ENCODE results near the gene POLR2A.

POLR2A gene

DNA sequence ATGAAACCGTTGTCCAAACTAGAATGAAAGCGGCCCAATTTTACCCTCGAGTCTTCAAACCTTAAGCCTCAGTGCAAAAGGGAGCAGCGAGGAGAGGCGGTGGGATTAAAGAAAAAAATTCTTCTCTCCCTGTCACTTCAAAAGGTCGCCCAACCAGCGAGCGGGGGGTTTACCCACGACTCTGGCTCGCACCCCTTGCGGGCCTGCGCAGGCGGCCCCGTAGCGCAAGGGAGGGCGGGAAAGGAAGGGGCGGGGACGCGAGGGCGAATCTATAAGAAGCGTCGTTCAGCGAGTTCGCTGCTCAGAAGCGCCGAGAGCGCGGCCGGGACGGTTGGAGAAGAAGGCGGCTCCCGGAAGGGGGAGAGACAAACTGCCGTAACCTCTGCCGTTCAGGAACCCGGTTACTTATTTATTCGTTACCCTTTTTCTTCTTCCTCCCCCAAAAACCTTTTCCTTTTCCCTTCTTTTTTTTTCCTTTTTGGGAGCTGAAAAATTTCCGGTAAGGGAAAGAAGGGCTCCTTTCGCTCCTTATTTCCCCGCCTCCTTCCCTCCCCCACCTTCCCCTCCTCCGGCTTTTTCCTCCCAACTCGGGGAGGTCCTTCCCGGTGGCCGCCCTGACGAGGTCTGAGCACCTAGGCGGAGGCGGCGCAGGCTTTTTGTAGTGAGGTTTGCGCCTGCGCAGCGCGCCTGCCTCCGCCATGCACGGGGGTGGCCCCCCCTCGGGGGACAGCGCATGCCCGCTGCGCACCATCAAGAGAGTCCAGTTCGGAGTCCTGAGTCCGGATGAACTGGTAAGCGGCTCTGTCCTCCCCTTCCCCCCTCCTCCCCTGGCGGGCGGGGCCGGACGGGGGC lies at the start of gene POLR2A:
POLR2A (plus strand) TSS at position 300 of the 852 bp plus-strand sequence.
- H3K27me3 ChIP-seq (ENCODE audit: control insufficient read depth in 1 of 2, insufficient read depth in 2 of 2, low read length in 2 of 2) = no peaks in the 10 kb centered on the region
- no peaks in the 10 kb centered on the region for H3K36me3 ChIP-seq (ENCODE audit: insufficient read depth, low read length)
- H3K9me3 ChIP-seq (ENCODE audit: low read length) = no peaks in the 10 kb centered on the region
- H3K4me3 ChIP-seq (ENCODE audit: low read depth in 1 of 2, low read length in 2 of 2) = peak within 1 kb of the TSS; percentile 71 to 86
- H3K9ac ChIP-seq (ENCODE audit: low read length) = peak within 1 kb of the TSS; percentile 78
- H3K27ac ChIP-seq (ENCODE audit: low read depth, low read length) = peak within 1 kb of the TSS; percentile 99
- peaks cover 39% of the 10 kb centered on the region for H3K4me1 ChIP-seq (ENCODE audit: insufficient read depth, low read length)

DNA sequence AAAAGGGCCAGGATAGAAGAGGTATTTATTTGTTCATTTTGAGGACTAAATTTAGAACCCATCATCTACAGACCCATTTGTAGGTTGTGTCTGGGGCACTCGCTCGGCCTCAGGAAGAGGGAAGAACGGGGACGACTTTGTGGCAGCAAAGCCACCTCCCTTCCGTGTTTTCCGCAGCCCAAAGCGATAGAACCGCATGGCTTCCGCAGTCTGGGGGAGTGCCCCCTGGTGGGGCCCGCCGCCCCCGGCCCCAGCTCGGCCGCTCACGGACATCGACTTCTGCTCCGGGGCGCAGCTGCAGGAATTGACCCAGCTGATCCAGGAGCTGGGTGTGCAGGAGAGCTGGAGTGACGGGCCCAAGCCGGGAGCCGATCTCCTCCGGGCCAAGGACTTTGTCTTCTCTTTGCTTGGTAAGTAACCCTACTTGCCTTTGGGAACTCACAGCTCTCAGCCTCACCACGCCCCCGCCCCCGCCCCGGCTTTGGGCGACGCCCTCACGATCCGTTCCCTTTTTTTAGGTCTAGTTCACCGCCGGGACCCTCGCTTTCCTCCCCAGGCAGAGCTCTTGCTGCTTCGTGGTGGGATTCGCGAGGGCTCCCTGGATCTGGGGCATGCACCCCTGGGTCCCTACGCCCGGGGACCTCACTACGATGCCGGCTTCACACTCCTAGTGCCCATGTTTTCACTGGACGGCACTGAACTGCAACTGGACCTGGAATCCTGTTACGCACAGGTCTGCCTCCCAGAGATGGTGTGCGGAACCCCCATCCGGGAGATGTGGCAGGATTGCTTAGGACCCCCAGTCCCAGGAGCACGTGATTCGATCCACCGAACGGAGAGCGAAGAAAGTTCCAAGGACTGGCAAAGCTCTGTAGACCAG lies 48.2 kb upstream of the POLR2A start:
- Histone ChIP-seq H3K36me3 (ENCODE audit: insufficient read depth, low read length) (no peaks in the 10 kb centered on the region), H3K9ac (ENCODE audit: low read length) (no peak overlapping the region), H3K4me1 (ENCODE audit: insufficient read depth, low read length) (peaks cover 38% of the 10 kb centered on the region), H3K4me3 (ENCODE audit: low read depth in 1 of 2, low read length in 2 of 2) (peak overlapping the region; percentile 41 to 47), H3K27me3 (ENCODE audit: control insufficient read depth in 1 of 2, insufficient read depth in 2 of 2, low read length in 2 of 2) (peaks cover 47 to 78% of the 10 kb centered on the region in 2 donors), H3K9me3 (ENCODE audit: low read length) (no peaks in the 10 kb centered on the region), H3K27ac (ENCODE audit: low read depth, low read length) (peak overlapping the region; percentile 12)

GRCh38 chr17:7436556-7437368 lies 47.4 kb upstream of the POLR2A start:
- Histone ChIP-seq H3K9me3 (ENCODE audit: low read length) (no peaks in the 10 kb centered on the region), H3K27ac (ENCODE audit: low read depth, low read length) (no peak overlapping the region), H3K4me1 (ENCODE audit: insufficient read depth, low read length) (peaks cover 38% of the 10 kb centered on the region), H3K9ac (ENCODE audit: low read length) (no peak overlapping the region), H3K27me3 (ENCODE audit: control insufficient read depth in 1 of 2, insufficient read depth in 2 of 2, low read length in 2 of 2) (peaks cover 56 to 86% of the 10 kb centered on the region in 2 donors), H3K36me3 (ENCODE audit: insufficient read depth, low read length) (no peaks in the 10 kb centered on the region), H3K4me3 (ENCODE audit: low read depth in 1 of 2, low read length in 2 of 2) (peak overlapping the region in 1 of 2 donors; percentile 27)

DNA sequence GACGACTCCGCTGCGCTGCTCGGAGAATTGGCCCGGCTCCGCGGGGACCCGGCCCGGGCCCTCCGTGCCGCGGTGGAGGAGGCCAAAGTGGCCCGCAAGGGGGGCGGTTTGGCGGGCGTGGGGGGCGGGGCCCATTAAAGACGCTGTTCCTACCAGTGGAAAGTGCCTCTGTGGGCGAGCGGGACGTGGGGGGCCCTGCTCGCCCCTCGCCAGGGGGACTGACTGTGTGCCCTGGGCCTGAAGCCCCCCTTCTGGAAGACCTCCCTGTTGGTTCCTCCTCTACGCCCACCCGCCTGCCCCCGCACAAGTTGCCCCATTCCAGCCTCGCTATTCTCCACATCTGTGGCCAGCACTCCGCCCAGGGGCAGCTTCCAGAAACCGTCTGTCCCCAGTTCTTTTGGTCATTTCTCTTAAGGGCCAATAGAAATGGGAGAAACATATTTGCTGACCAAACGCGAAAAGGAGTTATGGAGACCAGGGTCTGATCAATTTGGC lies 46.8 kb upstream of the POLR2A start:
- H3K9ac ChIP-seq (ENCODE audit: low read length) = no peak overlapping the region
- no peaks in the 10 kb centered on the region for H3K36me3 ChIP-seq (ENCODE audit: insufficient read depth, low read length)
- H3K27ac ChIP-seq (ENCODE audit: low read depth, low read length) = no peak overlapping the region
- peaks cover 57 to 89% of the 10 kb centered on the region in 2 donors for H3K27me3 ChIP-seq (ENCODE audit: control insufficient read depth in 1 of 2, insufficient read depth in 2 of 2, low read length in 2 of 2)
- peaks cover 38% of the 10 kb centered on the region for H3K4me1 ChIP-seq (ENCODE audit: insufficient read depth, low read length)
- H3K9me3 ChIP-seq (ENCODE audit: low read length) = no peaks in the 10 kb centered on the region
- peak overlapping the region in 1 of 2 donors; percentile 27 for H3K4me3 ChIP-seq (ENCODE audit: low read depth in 1 of 2, low read length in 2 of 2)

DNA sequence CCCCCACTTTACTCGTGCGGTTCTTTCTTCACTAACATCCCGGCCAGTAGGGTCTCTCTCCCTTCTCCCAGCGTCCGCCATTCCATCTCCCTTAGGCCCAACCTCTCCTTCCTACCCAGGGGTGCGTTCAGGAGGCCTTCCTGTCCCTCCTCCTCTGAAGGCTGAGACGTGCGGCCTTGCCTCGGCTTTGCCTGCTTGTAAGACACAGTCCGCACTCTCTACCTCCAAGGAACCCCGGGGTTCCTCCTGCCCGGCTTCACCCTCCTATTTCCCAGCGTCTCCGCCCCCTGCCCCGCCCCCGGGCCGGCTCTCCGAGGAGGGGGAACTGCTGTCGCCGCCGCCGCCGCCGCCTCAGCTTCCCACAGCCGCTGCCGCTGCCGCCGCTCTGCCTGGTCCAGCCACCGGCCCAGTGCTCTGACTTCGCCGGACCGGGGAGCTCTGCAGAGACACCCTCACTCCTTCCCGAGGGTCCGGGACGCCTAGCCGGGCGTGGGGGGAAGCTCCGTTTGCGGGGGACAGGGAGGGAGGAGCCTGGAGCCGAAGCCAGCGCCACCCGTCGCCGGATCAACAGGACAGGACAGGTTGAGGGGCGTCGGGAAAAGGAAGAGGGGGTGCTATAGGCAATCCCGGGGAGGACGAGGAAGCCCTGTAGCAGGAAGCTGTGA lies 46.1 kb upstream of the POLR2A start:
- H3K4me1 ChIP-seq (ENCODE audit: insufficient read depth, low read length) = peaks cover 38% of the 10 kb centered on the region
- H3K27me3 ChIP-seq (ENCODE audit: control insufficient read depth in 1 of 2, insufficient read depth in 2 of 2, low read length in 2 of 2) = peaks cover 60 to 94% of the 10 kb centered on the region in 2 donors
- no peak overlapping the region for H3K27ac ChIP-seq (ENCODE audit: low read depth, low read length)
- no peaks in the 10 kb centered on the region for H3K36me3 ChIP-seq (ENCODE audit: insufficient read depth, low read length)
- H3K9me3 ChIP-seq (ENCODE audit: low read length) = no peaks in the 10 kb centered on the region
- H3K4me3 ChIP-seq (ENCODE audit: low read depth in 1 of 2, low read length in 2 of 2) = no peak overlapping the region
- H3K9ac ChIP-seq (ENCODE audit: low read length) = no peak overlapping the region

- Histone ChIP-seq H3K4me3 (ENCODE audit: low read depth in 1 of 2, low read length in 2 of 2) (no peak overlapping the region), H3K27ac (ENCODE audit: low read depth, low read length) (no peak overlapping the region), H3K36me3 (ENCODE audit: insufficient read depth, low read length) (no peaks in the 10 kb centered on the region), H3K4me1 (ENCODE audit: insufficient read depth, low read length) (peaks cover 38% of the 10 kb centered on the region), H3K9me3 (ENCODE audit: low read length) (no peaks in the 10 kb centered on the region), H3K9ac (ENCODE audit: low read length) (no peak overlapping the region), H3K27me3 (ENCODE audit: control insufficient read depth in 1 of 2, insufficient read depth in 2 of 2, low read length in 2 of 2) (peaks cover 60 to 89% of the 10 kb centered on the region in 2 donors)
These were observed 45.3 kb upstream of the POLR2A start for GRCh38 chr17:7438656-7439460.

- Histone ChIP-seq H3K27me3 (ENCODE audit: control insufficient read depth in 1 of 2, insufficient read depth in 2 of 2, low read length in 2 of 2) (peaks cover 60 to 87% of the 10 kb centered on the region in 2 donors), H3K4me3 (ENCODE audit: low read depth in 1 of 2, low read length in 2 of 2) (peak within 1 kb of the TSS; percentile 23 to 64), H3K27ac (ENCODE audit: low read depth, low read length) (no peak within 1 kb of the TSS), H3K9ac (ENCODE audit: low read length) (no peak within 1 kb of the TSS), H3K36me3 (ENCODE audit: insufficient read depth, low read length) (no peaks in the 10 kb centered on the region), H3K4me1 (ENCODE audit: insufficient read depth, low read length) (peaks cover 38% of the 10 kb centered on the region), H3K9me3 (ENCODE audit: low read length) (no peaks in the 10 kb centered on the region)
These were observed 44.6 kb upstream of the POLR2A start, which contains the start of gene FGF11 for GRCh38 chr17:7439462-7440112. Gene FGF11 (plus strand): TSS chr17:7439512. CDS start chr17:7439621, 109 bp downstream.

DNA sequence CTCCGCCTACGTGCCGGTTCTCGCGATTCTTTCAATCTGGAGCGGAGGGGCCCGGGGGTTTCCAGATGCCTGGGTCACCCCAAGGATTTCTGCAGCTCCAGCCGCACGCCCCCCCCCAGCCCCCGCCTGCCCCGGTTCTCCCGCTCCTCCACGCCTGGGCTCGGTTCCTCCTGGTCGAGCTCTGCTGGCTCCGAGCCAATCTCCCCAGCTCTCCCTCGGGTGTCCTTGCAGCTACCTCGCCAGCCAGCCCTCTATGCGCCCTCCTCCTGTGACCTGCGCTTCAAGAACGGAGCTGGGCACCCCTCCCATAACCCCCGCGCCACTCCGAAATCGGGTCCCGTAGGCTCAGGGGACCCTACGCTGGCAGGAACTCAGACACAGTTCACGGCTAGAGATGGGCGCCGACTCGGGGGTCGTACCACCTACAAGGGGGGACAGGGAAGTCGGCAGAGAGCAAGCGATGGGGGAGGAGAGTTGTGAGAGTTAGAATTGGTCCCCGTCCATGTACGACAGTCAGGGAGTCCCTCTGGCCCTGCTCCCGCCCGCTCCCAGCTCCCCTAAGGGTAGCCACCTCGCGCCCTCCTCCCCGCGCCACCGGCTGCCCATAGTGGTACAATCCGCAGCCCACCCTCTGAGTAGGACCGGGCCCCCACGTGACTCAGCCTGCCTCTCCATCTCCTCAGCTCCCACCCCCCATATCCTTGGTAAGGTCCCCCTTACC lies 43.9 kb upstream of the POLR2A start:
- Histone ChIP-seq H3K4me3 (ENCODE audit: low read depth in 1 of 2, low read length in 2 of 2) (peak overlapping the region; percentile 23 to 64), H3K9me3 (ENCODE audit: low read length) (no peaks in the 10 kb centered on the region), H3K27me3 (ENCODE audit: control insufficient read depth in 1 of 2, insufficient read depth in 2 of 2, low read length in 2 of 2) (peaks cover 57 to 85% of the 10 kb centered on the region in 2 donors), H3K4me1 (ENCODE audit: insufficient read depth, low read length) (peaks cover 36% of the 10 kb centered on the region), H3K27ac (ENCODE audit: low read depth, low read length) (no peak overlapping the region), H3K9ac (ENCODE audit: low read length) (no peak overlapping the region), H3K36me3 (ENCODE audit: insufficient read depth, low read length) (no peaks in the 10 kb centered on the region)

- Histone ChIP-seq H3K4me3 (ENCODE audit: low read depth in 1 of 2, low read length in 2 of 2) (no peak overlapping the region), H3K9ac (ENCODE audit: low read length) (no peak overlapping the region), H3K4me1 (ENCODE audit: insufficient read depth, low read length) (peaks cover 31% of the 10 kb centered on the region), H3K27me3 (ENCODE audit: control insufficient read depth in 1 of 2, insufficient read depth in 2 of 2, low read length in 2 of 2) (peaks cover 57 to 85% of the 10 kb centered on the region in 2 donors), H3K9me3 (ENCODE audit: low read length) (no peaks in the 10 kb centered on the region), H3K27ac (ENCODE audit: low read depth, low read length) (no peak overlapping the region), H3K36me3 (ENCODE audit: insufficient read depth, low read length) (no peaks in the 10 kb centered on the region)
These were observed 43.4 kb upstream of the POLR2A start for GRCh38 chr17:7440834-7441195.

Data from muscle layer of colon (tissue), 2 donors.